GM12878 (cell line): Measurements from ENCODE around the gene SNX33. TPM values are rescaled to one million over a fixed set of nuclear protein-coding genes. Genes with fewer than 3 reads are reported as not detected.

Experiments used
- ATAC-seq: fragments of 200-7000 bp; cut with Tn5 transposase; 3 replicates; pipeline ENCODE4 v1.9.1; 2020; ENCODE audit warnings: mild to moderate bottlenecking, moderate library complexity
- BruUV-seq: library from RNA; stranded (reverse); fragments of 400-500 nt; replicated peaks from 2 replicates; lab custom pipeline; 2021; lab: Mats Ljungman, UMichigan
- CTCF ChIA-PET: fragments of 300-600 bp; sonication (Branson Sonifier 250); formaldehyde crosslinking; extraction: SDS; loops from one replicate; lab custom pipeline; 2021; ENCODE audit warnings: inconsistent platforms; lab: Yijun Ruan, JAX
- POLR2A ChIA-PET: fragments of 350-600 bp; formaldehyde crosslinking; extraction: SDS; loops from one replicate; lab custom pipeline; 2021; ENCODE audit warnings: inconsistent platforms; lab: Charles Lee
- RAD21 ChIA-PET: fragments of 300-600 bp; sonication (Branson Sonifier 250); formaldehyde crosslinking; loops from one replicate; lab custom pipeline; 2023; ENCODE audit warnings: antibody characterized with exemption; ENCODE audit not compliant: unreplicated experiment; lab: Charles Lee
- SMC1A ChIA-PET: fragments of 300-600 bp; sonication (Branson Sonifier 250); formaldehyde crosslinking; loops from one replicate; lab custom pipeline; 2023; ENCODE audit not compliant: unreplicated experiment, uncharacterized antibody; lab: Charles Lee
- DNase-seq: peaks from one replicate; pipeline ENCODE4 v3.0.0-alpha.2; 2011; ENCODE audit warnings: low read depth, low spot score
- FAIRE-seq: peaks from 3 replicates; lab custom pipeline; 2011; peaks lifted over from hg19 to GRCh38; lab: Jason Lieb, UNC
- H2AFZ ChIP-seq: 2 replicates; pipeline ENCODE4 v1.6.0; 2011; ENCODE audit warnings: low read depth, low read length, control low read depth; ENCODE audit not compliant: control insufficient read depth
- H3K27ac ChIP-seq: 2 replicates; pipeline ENCODE4 v1.5.1; 2011; ENCODE audit warnings: control low read depth; ENCODE audit not compliant: control insufficient read depth, insufficient read depth
- H3K27me3 ChIP-seq, 2 experiments: replicated peaks in 1 of 2; 2 replicates each; pipeline versions ENCODE4 v1.6.0 to v1.6.1; 2011; ENCODE audit warnings: low read length in 1 of 2; ENCODE audit not compliant: control insufficient read depth in 2 of 2, insufficient read depth in 2 of 2
- H3K36me3 ChIP-seq, 2 experiments: 2 replicates each; pipeline ENCODE4 v1.5.1; 2011; ENCODE audit warnings: low read length in 1 of 2; ENCODE audit not compliant: control insufficient read depth in 2 of 2, insufficient read depth in 2 of 2
- H3K4me1 ChIP-seq: 2 replicates; pipeline ENCODE4 v1.6.1; 2011; ENCODE audit warnings: mild to moderate bottlenecking, low read length, moderate library complexity, mixed read lengths; ENCODE audit not compliant: control insufficient read depth, insufficient read depth
- H3K4me2 ChIP-seq: 2 replicates; pipeline ENCODE4 v1.6.0; 2011; ENCODE audit warnings: control low read depth; ENCODE audit not compliant: control insufficient read depth, insufficient read depth
- H3K4me3 ChIP-seq: fragments of 200-600 bp; sonication (generic); 2 replicates; pipeline ENCODE4 v1.5.1; 2016
- H3K79me2 ChIP-seq: 2 replicates; pipeline ENCODE4 v1.6.0; 2011; ENCODE audit warnings: low read length; ENCODE audit not compliant: control insufficient read depth, insufficient read depth
- H3K9ac ChIP-seq: 2 replicates; pipeline ENCODE4 v1.8.0; 2011; ENCODE audit warnings: low read length, control low read depth, mixed read lengths; ENCODE audit not compliant: control insufficient read depth, insufficient read depth
- H3K9me3 ChIP-seq: replicated peaks from 3 replicates; pipeline ENCODE4 v1.5.1; 2011; ENCODE audit warnings: mild to moderate bottlenecking, low read length; ENCODE audit not compliant: control insufficient read depth, insufficient read depth
- H4K20me1 ChIP-seq: 2 replicates; pipeline ENCODE4 v1.6.0; 2011; ENCODE audit not compliant: control insufficient read depth, insufficient read depth
- BMI1 ChIP-seq: fragments of 450-650 bp; IDR thresholded peaks from 2 replicates; pipeline ENCODE4 v1.6.1; 2016; ENCODE audit warnings: mild to moderate bottlenecking, moderate library complexity, borderline replicate concordance
- CBFB ChIP-seq: IDR thresholded peaks from 2 replicates; pipeline ENCODE4 v1.6.1; 2016; ENCODE audit warnings: antibody characterized with exemption, low read depth
- CEBPB ChIP-seq, 2 experiments: fragments of 150-350 bp in 1 of 2; IDR thresholded peaks; 2 replicates each; pipeline ENCODE4 v1.6.1; 2012 to 2014; ENCODE audit warnings: low read depth in 2 of 2, low read length in 2 of 2, borderline replicate concordance in 1 of 2, inconsistent platforms in 1 of 2
- DPF2 ChIP-seq: fragments of 450-650 bp; IDR thresholded peaks from 2 replicates; pipeline ENCODE4 v1.6.1; 2017; ENCODE audit warnings: mild to moderate bottlenecking
- EED ChIP-seq: sonication (generic); IDR thresholded peaks from 2 replicates; pipeline ENCODE4 v1.6.1; 2016; ENCODE audit warnings: antibody characterized with exemption, low read depth
- FOS ChIP-seq: IDR thresholded peaks from 3 replicates; pipeline ENCODE4 v1.6.1; 2011; ENCODE audit warnings: borderline replicate concordance; ENCODE audit not compliant: insufficient read length; ENCODE audit errors: extremely low read depth
- GATAD2B ChIP-seq: fragments of 450-650 bp; conservative IDR thresholded peaks from 2 replicates; pipeline ENCODE4 v1.6.1; 2017; ENCODE audit warnings: low read depth, mild to moderate bottlenecking, moderate library complexity
- IKZF2 ChIP-seq, 2 experiments: fragments of 450-650 bp; IDR thresholded peaks; 2 replicates each; pipeline ENCODE4 v1.6.1; 2017; ENCODE audit warnings: mild to moderate bottlenecking in 2 of 2, moderate library complexity in 2 of 2
- MEF2A ChIP-seq: IDR thresholded peaks from 2 replicates; pipeline ENCODE4 v1.6.1; 2011; ENCODE audit warnings: low read depth, mild to moderate bottlenecking, low read length, moderate library complexity; ENCODE audit not compliant: insufficient read depth
- MTA2 ChIP-seq: fragments of 450-650 bp; IDR thresholded peaks from 2 replicates; pipeline ENCODE4 v1.6.1; 2016; ENCODE audit warnings: low read depth, mild to moderate bottlenecking, moderate library complexity
- NBN ChIP-seq: fragments of 450-650 bp; IDR thresholded peaks from 2 replicates; pipeline ENCODE4 v1.6.1; 2016
- PAX5 ChIP-seq: IDR thresholded peaks from 2 replicates; pipeline ENCODE4 v1.6.1; 2011; ENCODE audit warnings: low read depth, low read length, borderline replicate concordance
- POLR2AphosphoS5 ChIP-seq: IDR thresholded peaks from 2 replicates; pipeline ENCODE4 v1.6.1; 2011; ENCODE audit warnings: mild to moderate bottlenecking, low read length, inconsistent platforms
- RB1 ChIP-seq: fragments of 450-650 bp; formaldehyde crosslinking; IDR thresholded peaks from 2 replicates; pipeline ENCODE4 v1.6.1; 2017; ENCODE audit warnings: mild to moderate bottlenecking, borderline replicate concordance
- TAF1 ChIP-seq: IDR thresholded peaks from 2 replicates; pipeline ENCODE4 v1.6.1; 2011; ENCODE audit warnings: mild to moderate bottlenecking, low read depth, low read length, borderline replicate concordance
- TCF12 ChIP-seq: IDR thresholded peaks from 2 replicates; pipeline ENCODE4 v1.6.1; 2011; ENCODE audit warnings: low read depth, mild to moderate bottlenecking, low read length
- WGBS: methylation state at CpG from one replicate; pipeline ENCODE4 v1.1.6; 2016; ENCODE audit warnings: low lambda C conversion rate; ENCODE audit not compliant: insufficient replicate concordance, insufficient coverage; ENCODE audit errors: missing lambda C conversion rate; 5-methylcytosine and 5-hydroxymethylcytosine counted together
- in situ Hi-C: fragments of 300-500 bp; cut with MboI; formaldehyde crosslinking; loops from 9 replicates; pipeline ENCODE4 v1.14.3; 2018; ENCODE audit warnings: mixed read lengths
- intact Hi-C: fragments of 100-400 bp; cut with micrococcal nuclease; formaldehyde crosslinking; loops from one replicate; pipeline ENCODE4 v1.14.2; 2022; ENCODE audit not compliant: unreplicated experiment
- polyA plus RNA-seq, 11 experiments: library from polyadenylated mRNA; depleted of rRNA in 4 of 11; unstranded in 6 of 11; stranded (reverse) in 5 of 11; fragments of >200 nt; fragmentation: Nextera tagmentation in 4 of 11; fragmentation: Illumina TruSeq in 1 of 11; extraction: Ambion mirVana in 4 of 11; extraction: Trizol in 1 of 11; gene quantifications; 1 replicate in 1 of 11; 2 replicates in 10 of 11; pipeline versions ENCODE4 v1.2.1 to v1.2.3, GENCODE V29; 2011 to 2016; ENCODE audit warnings: inconsistent platforms in 2 of 11, missing spikeins in 2 of 11, low read depth in 1 of 11
- total RNA-seq, 4 experiments: library from RNA; depleted of rRNA in 3 of 4; stranded (reverse); fragments of >200 nt in 3 of 4; fragmentation: Illumina TruSeq in 1 of 4; extraction: Trizol in 1 of 4; gene quantifications; 2 replicates each; pipeline versions ENCODE4 v1.2.1 to v1.2.3, GENCODE V29; 2013 to 2021
- TF ChIP-seq, protein P1 (sequence below): IDR thresholded peaks from 2 replicates; pipeline ENCODE4 v1.6.1; 2011; ENCODE audit warnings: borderline replicate concordance, low read depth, mild to moderate bottlenecking, moderate library complexity, low read length; ENCODE audit not compliant: insufficient read depth, poor library complexity, severe bottlenecking
- TF ChIP-seq, protein P2 (sequence below): fragments of 450-650 bp; IDR thresholded peaks from 2 replicates; pipeline ENCODE4 v1.6.1; 2017; ENCODE audit warnings: mild to moderate bottlenecking, moderate library complexity

SNX33 gene
- total and polyA plus RNA-seq, 10 of the 15 experiments (the other 5 are each of a cell fraction or from before 2014, with no cell fraction given): 0.13 to 1.9 (median 0.55) TPM

DNA sequence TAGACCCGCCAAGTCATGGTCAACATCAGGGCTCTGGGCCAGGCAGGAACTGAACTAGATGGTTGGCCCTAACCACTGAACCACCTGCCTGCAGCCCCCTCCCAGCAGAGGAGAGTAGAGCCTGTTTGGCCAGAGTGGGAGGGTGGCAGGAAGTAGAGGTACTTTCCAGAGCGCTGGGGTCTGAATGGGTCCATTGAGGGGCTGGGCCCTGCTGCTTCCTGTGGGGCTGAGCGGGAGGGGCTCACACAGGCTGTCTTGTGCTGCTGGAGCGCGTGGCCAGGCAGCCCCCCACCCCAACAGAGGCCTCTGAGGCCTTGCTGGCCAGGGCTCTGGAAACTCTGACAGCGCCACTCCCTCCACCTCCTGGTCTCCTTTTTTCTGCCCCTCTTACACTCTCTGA lies 47.5 kb downstream of the SNX33 start:
- ChIA-PET RAD21 (interaction anchor here (1.1 to 1.5 kb wide), 3 partner anchors 23 to 55 kb away, joined by 3 to 6 read pairs (median 3); partner anchors contain the start of gene IMP3), SMC1A (no interaction called here), POLR2A (no interaction called here), CTCF (interaction anchor here (0.8 to 1.7 kb wide), 3 partner anchors 9 to 107 kb away, joined by 4 to 12 read pairs (median 6); no protein-coding TSS in a partner anchor)
- Histone ChIP-seq H4K20me1 (no peaks in the 10 kb centered on the region), H3K4me3 (no peak overlapping the region), H3K9me3 (no peaks in the 10 kb centered on the region), H2AFZ (peak overlapping the region; percentile 71), H3K79me2 (no peaks in the 10 kb centered on the region), H3K36me3 (no peaks in the 10 kb centered on the region), H3K27me3 (no peaks in the 10 kb centered on the region), H3K27ac (peak overlapping the region; percentile 70), H3K4me2 (peak overlapping the region; percentile 50; the same call in 1 of the 2 replicates), H3K4me1 (peaks cover 43% of the 10 kb centered on the region), H3K9ac (peak overlapping the region; percentile 46)
- FAIRE-seq (no peak), DNase-seq (no peak), ATAC-seq (peak; percentile 25)
- intact Hi-C loops: no loop called here
- WGBS: 76% methylated on average over 3 of the region's 6 CpGs
- no TSS peak for BruUV-seq
- in situ Hi-C loops: no loop called here
- TF ChIP-seq GATAD2B (peak; percentile 54; the same call in 1 of the 2 replicates), RB1 (no peak), POLR2AphosphoS5 (peak; percentile 53; the same call in 1 of the 2 replicates), FOS (no peak), BMI1 (no peak), TCF12 (peak; percentile 36; the same call in 1 of the 2 replicates), IKZF2 (IDR thresholded peaks at IDR 0.05) (0 out of 4 replicates have a peak, but pooled peaks of 1 of the 2 experiments have one; percentile 21), TAF1 (no peak), MTA2 (peak; percentile 44; the same call in 1 of the 2 replicates), CBFB (no peak), PAX5 (peak; percentile 36; the same call in 1 of the 2 replicates), DPF2 (peak; percentile 61), NBN (no peak), EED (no peak), MEF2A (no peak), CEBPB (IDR thresholded peaks at IDR 0.05; ENCODE audit: borderline replicate concordance in 1 of 2, low read depth in 2 of 2, low read length in 2 of 2) (0 out of 4 replicates have a peak, but pooled peaks of 1 of the 2 experiments have one; percentile 11)
- TF ChIP-seq, protein P1, sequence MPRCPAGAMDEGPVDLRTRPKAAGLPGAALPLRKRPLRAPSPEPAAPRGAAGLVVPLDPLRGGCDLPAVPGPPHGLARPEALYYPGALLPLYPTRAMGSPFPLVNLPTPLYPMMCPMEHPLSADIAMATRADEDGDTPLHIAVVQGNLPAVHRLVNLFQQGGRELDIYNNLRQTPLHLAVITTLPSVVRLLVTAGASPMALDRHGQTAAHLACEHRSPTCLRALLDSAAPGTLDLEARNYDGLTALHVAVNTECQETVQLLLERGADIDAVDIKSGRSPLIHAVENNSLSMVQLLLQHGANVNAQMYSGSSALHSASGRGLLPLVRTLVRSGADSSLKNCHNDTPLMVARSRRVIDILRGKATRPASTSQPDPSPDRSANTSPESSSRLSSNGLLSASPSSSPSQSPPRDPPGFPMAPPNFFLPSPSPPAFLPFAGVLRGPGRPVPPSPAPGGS: no peak
- TF ChIP-seq, protein P2, sequence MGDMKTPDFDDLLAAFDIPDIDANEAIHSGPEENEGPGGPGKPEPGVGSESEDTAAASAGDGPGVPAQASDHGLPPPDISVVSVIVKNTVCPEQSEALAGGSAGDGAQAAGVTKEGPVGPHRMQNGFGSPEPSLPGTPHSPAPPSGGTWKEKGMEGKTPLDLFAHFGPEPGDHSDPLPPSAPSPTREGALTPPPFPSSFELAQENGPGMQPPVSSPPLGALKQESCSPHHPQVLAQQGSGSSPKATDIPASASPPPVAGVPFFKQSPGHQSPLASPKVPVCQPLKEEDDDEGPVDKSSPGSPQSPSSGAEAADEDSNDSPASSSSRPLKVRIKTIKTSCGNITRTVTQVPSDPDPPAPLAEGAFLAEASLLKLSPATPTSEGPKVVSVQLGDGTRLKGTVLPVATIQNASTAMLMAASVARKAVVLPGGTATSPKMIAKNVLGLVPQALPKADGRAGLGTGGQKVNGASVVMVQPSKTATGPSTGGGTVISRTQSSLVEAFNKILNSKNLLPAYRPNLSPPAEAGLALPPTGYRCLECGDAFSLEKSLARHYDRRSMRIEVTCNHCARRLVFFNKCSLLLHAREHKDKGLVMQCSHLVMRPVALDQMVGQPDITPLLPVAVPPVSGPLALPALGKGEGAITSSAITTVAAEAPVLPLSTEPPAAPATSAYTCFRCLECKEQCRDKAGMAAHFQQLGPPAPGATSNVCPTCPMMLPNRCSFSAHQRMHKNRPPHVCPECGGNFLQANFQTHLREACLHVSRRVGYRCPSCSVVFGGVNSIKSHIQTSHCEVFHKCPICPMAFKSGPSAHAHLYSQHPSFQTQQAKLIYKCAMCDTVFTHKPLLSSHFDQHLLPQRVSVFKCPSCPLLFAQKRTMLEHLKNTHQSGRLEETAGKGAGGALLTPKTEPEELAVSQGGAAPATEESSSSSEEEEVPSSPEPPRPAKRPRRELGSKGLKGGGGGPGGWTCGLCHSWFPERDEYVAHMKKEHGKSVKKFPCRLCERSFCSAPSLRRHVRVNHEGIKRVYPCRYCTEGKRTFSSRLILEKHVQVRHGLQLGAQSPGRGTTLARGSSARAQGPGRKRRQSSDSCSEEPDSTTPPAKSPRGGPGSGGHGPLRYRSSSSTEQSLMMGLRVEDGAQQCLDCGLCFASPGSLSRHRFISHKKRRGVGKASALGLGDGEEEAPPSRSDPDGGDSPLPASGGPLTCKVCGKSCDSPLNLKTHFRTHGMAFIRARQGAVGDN: peak; percentile 81
